ENCODE results near the gene KTN1. TPM values are rescaled to one million over a fixed set of nuclear protein-coding genes. Genes with fewer than 3 reads are reported as not detected.

KTN1 gene
- total and polyA plus RNA-seq, 9 donors: 84.4 to 144 (median 118) TPM

DNA sequence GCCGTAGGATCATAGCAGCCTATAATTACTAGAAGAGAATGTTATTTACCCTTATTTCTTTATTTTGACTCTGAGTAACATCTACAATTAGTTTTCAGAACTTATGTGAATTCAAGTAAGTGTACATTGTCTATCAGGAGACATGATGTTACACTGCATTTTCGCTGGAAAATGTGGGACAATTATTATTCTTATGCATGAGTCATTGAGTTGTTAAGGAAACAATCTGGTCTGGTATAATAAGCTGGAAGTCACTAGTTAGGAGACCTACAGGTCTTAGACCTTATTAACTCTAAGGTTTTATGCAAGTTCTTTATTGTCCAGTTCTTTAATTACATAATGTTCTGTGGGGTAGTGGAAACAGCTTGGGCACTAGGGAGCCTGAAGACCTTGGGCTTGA lies 5.8 kb downstream of the KTN1 start:
- no peak overlapping the region for H3K4me3 ChIP-seq
- H3K4me1 ChIP-seq (ENCODE audit: insufficient read depth): peaks cover 7% of the 10 kb centered on the region
- intact Hi-C loops (cut with DNase I): no loop called here
- TF ChIP-seq EP300 (IDR thresholded peaks at IDR 0.05) (no peak), POLR2A (IDR thresholded peaks at IDR 0.05) (no peak)
- TF ChIP-seq, protein P1, sequence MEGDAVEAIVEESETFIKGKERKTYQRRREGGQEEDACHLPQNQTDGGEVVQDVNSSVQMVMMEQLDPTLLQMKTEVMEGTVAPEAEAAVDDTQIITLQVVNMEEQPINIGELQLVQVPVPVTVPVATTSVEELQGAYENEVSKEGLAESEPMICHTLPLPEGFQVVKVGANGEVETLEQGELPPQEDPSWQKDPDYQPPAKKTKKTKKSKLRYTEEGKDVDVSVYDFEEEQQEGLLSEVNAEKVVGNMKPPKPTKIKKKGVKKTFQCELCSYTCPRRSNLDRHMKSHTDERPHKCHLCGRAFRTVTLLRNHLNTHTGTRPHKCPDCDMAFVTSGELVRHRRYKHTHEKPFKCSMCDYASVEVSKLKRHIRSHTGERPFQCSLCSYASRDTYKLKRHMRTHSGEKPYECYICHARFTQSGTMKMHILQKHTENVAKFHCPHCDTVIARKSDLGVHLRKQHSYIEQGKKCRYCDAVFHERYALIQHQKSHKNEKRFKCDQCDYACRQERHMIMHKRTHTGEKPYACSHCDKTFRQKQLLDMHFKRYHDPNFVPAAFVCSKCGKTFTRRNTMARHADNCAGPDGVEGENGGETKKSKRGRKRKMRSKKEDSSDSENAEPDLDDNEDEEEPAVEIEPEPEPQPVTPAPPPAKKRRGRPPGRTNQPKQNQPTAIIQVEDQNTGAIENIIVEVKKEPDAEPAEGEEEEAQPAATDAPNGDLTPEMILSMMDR (IDR thresholded peaks at IDR 0.05): no peak
- no peaks in the 10 kb centered on the region for H3K36me3 ChIP-seq
- 42 to 48% (median 46%) methylated on average over 2 of the region's 2 CpGs for WGBS, 3 donors
- no peak for DNase-seq
- H3K27me3 ChIP-seq: no peaks in the 10 kb centered on the region
- no peak overlapping the region for H3K27ac ChIP-seq
- H3K9me3 ChIP-seq: no peaks in the 10 kb centered on the region

DNA sequence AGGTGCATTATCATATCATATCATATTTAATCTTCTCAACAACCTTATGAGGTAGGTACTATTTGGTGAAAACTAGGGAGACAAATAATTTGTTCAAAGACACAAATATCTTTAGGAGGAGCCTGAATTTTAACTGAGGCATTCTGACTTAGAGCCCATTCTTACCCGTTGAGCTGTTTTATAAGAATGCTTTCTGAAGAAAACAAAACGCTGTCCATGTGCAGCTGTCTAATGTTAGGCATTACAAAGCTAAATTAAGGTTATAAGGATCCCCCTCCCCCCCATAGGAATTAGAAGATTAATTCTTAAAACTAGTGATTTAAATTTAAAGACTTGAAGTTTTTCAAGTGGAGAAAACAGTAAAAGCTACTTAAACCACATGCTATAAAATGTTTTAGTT lies 6.4 kb downstream of the KTN1 start:
- Histone ChIP-seq H3K27ac (no peak overlapping the region), H3K4me3 (no peak overlapping the region), H3K27me3 (no peaks in the 10 kb centered on the region), H3K36me3 (no peaks in the 10 kb centered on the region), H3K4me1 (ENCODE audit: insufficient read depth) (peaks cover 7% of the 10 kb centered on the region), H3K9me3 (no peaks in the 10 kb centered on the region)
- DNase-seq: no peak
- 8 to 23% (median 10%) methylated on average over 2 of the region's 2 CpGs for WGBS, 3 donors
- intact Hi-C loops (cut with DNase I): no loop called here
- TF ChIP-seq POLR2A (IDR thresholded peaks at IDR 0.05): no peak
- TF ChIP-seq, protein P1 (IDR thresholded peaks at IDR 0.05): no peak
- no peak for TF ChIP-seq EP300 (IDR thresholded peaks at IDR 0.05)

DNA sequence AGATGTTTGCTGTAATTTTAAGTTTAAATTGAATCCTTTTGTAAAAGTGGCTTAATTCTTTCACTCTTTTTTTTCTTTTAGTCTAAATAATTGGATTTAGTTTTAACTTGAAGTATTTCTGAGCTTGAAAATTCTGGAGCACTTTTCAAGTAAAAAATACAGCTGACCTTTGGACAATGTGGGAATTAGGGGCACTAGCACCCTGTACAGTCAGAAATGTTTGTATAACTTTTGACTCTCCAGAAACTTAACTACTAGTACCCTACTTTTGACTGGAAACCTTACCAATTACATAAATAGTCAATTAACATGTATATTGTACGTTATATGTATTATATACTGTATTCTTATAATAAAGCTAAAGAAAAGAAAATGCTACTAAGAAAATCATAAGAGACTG lies 7.8 kb downstream of the KTN1 start:
- intact Hi-C loops (cut with DNase I): no loop called here
- H3K27me3 ChIP-seq: no peaks in the 10 kb centered on the region
- WGBS, 3 donors: 77 to 85% (median 77%) methylated on average over 1 of the region's 1 CpG
- no peaks in the 10 kb centered on the region for H3K9me3 ChIP-seq
- TF ChIP-seq POLR2A (IDR thresholded peaks at IDR 0.05) (no peak), EP300 (IDR thresholded peaks at IDR 0.05) (no peak)
- TF ChIP-seq, protein P1 (IDR thresholded peaks at IDR 0.05): no peak
- peaks cover 9% of the 10 kb centered on the region for H3K4me1 ChIP-seq (ENCODE audit: insufficient read depth)
- H3K36me3 ChIP-seq: no peaks in the 10 kb centered on the region
- no peak overlapping the region for H3K27ac ChIP-seq
- DNase-seq: no peak
- H3K4me3 ChIP-seq: no peak overlapping the region

DNA sequence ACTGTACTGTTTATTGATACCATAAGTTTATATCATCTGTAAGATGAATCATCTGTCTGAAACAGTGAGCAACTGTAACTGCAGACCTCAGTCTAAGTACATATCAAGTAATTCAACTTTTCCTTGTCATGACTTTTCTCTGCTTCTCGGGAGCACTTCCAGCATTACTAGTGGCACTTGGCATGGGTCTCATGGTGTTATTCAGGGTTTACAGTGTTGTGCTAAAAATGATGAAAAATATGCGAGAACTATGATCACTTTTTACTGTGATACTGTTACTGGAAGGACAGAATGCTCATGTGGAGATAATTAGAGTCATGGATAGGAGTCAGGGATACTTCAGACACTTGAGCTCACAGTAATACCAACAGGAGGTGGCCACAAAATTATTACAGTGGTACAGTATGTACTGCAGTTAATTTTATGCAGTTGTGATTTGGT lies 8.3 kb downstream of the KTN1 start:
- Histone ChIP-seq H3K9me3 (no peaks in the 10 kb centered on the region), H3K4me1 (ENCODE audit: insufficient read depth) (peaks cover 9% of the 10 kb centered on the region), H3K27ac (no peak overlapping the region), H3K36me3 (no peaks in the 10 kb centered on the region), H3K27me3 (no peaks in the 10 kb centered on the region), H3K4me3 (no peak overlapping the region)
- intact Hi-C loops (cut with DNase I): no loop called here
- WGBS, 3 donors: 40 to 48% (median 43%) methylated on average over 2 of the region's 2 CpGs
- no peak for TF ChIP-seq EP300 (IDR thresholded peaks at IDR 0.05)
- TF ChIP-seq, protein P1 (IDR thresholded peaks at IDR 0.05): no peak
- no peak for TF ChIP-seq POLR2A (IDR thresholded peaks at IDR 0.05)
- no peak for DNase-seq

All from ovary (tissue), 9 donors.